Fibroblast of mammary gland (primary cell): ENCODE data around the gene EN1.

ENCODE experiments used
- DNase-seq: peaks from one replicate; pipeline ENCODE4 v3.0.0-alpha.2; 2010; ENCODE audit warnings: low read depth
- H3K4me3 ChIP-seq: 2 replicates; pipeline ENCODE4 v1.5.1; 2011; ENCODE audit warnings: low read depth, mild to moderate bottlenecking, low read length, moderate library complexity; ENCODE audit not compliant: control insufficient read depth
- TF ChIP-seq, protein P1 (sequence below): conservative IDR thresholded peaks from 2 replicates; pipeline ENCODE4 v1.5.1; 2011; ENCODE audit warnings: low read depth, low read length, inconsistent platforms; ENCODE audit not compliant: control insufficient read depth, insufficient read depth

Gene EN1

DNA sequence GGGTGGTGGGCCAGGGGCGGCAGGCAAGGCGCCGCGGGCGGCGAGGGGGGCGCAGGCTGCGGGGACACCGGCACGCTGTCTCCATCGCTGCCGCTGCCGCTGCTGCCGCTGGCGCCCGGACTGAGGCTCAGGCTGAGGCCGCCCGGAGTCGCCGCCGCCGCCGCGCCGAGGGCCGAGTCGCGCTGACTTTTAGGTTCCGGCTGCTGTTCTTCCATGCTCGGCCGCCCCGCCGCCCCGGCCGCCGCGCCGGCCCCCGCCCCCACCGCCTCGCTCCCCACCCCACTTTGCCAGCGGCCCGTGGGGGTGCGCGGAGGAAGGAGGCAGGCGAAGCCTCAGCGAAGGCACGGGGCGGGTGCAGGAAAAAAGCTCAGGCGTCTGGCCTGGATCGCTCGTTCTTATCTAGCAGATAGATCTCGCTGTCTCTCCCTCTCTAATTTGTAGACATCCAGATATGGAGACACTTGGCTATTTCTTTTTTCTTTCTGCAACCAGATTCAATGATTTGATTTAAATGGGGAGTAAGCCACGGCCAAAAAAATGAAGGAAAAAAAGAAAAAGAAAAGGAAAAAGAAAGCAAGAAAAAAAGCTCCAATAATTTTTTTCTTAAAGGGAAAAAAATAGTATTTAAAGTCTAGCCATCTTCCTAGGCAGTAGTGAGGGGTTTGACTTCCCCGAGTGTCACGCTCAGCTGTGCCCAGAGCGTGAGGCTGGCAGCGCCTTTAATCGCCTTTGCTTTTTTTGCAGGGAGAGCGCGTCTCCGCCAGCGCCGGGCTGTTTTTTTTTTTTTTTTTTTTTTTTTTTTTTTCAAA lies at the start of gene EN1:
TSS of gene EN1 (minus strand) at position 696 of the 809 bp plus-strand sequence. CDS start at position 215, 481 bp downstream.
- peak within 1 kb of the TSS; percentile 84 for H3K4me3 ChIP-seq
- DNase-seq: peak; percentile 53

DNA sequence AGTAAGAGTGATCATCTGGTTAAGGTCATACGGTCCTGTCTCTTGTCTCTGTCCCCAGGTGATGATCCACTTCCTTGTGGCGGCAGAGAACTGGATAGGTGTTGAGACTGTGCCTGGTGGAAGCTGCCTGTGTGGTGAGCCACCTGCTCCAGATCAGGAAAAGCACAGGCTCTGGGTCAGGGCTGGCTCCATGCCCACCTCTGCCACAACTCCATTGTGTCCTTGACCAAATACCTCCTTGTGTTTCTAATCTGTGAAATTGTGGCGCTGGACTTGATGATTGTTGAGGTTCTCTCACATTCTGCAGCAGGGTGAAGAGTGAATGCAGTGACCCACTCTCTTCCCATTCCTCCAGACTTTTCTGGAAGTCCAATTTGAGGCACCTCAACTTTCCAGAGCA lies 45.7 kb upstream of the EN1 start:
- no peak overlapping the region for H3K4me3 ChIP-seq
- TF ChIP-seq, protein P1, sequence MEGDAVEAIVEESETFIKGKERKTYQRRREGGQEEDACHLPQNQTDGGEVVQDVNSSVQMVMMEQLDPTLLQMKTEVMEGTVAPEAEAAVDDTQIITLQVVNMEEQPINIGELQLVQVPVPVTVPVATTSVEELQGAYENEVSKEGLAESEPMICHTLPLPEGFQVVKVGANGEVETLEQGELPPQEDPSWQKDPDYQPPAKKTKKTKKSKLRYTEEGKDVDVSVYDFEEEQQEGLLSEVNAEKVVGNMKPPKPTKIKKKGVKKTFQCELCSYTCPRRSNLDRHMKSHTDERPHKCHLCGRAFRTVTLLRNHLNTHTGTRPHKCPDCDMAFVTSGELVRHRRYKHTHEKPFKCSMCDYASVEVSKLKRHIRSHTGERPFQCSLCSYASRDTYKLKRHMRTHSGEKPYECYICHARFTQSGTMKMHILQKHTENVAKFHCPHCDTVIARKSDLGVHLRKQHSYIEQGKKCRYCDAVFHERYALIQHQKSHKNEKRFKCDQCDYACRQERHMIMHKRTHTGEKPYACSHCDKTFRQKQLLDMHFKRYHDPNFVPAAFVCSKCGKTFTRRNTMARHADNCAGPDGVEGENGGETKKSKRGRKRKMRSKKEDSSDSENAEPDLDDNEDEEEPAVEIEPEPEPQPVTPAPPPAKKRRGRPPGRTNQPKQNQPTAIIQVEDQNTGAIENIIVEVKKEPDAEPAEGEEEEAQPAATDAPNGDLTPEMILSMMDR: no peak
- no peak for DNase-seq

More for the DNA sequence above, at the start of gene EN1:
- TF ChIP-seq, protein P1: no peak

DNA sequence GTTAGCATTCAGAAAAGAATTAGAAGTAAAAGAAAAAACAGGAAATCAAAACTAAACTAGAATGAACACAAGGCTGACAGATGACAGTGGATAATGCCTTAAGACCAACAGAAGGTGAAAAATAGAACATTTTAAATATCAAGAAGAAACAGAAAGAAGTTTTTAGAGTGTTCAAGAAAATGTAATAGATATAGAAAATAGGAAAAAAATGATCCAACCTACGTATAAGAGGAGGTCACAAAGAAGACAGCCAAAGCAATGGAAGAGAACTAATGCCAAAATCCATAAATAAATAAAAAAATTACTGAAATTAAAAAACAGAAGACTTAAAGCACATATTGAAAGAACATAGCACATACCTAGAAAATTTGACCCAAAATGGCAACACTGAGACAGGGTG lies 42.5 kb upstream of the EN1 start:
- H3K4me3 ChIP-seq: no peak overlapping the region
- no peak for DNase-seq
- TF ChIP-seq, protein P1: no peak

DNA sequence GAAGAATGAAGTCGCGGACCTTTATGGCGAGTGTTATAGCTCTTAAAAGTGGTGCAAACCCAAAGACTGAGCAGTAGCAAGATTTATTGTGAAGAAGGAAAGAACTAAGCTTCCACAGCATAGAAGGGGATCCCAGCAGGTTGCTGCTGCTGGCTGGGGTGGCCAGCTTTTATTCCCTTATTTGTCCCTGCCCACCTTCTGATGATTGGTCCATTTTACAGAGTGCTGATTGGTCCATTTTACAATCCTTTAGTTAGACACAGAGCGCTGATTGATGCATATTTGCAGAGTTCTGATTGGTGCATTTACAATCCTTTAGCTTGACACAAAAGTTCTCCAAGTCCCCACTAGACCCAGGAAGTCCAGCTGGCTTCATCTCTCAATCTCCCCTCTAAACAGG lies 36.3 kb upstream of the EN1 start:
- TF ChIP-seq, protein P1: no peak
- H3K4me3 ChIP-seq: no peak overlapping the region
- DNase-seq: no peak

DNA sequence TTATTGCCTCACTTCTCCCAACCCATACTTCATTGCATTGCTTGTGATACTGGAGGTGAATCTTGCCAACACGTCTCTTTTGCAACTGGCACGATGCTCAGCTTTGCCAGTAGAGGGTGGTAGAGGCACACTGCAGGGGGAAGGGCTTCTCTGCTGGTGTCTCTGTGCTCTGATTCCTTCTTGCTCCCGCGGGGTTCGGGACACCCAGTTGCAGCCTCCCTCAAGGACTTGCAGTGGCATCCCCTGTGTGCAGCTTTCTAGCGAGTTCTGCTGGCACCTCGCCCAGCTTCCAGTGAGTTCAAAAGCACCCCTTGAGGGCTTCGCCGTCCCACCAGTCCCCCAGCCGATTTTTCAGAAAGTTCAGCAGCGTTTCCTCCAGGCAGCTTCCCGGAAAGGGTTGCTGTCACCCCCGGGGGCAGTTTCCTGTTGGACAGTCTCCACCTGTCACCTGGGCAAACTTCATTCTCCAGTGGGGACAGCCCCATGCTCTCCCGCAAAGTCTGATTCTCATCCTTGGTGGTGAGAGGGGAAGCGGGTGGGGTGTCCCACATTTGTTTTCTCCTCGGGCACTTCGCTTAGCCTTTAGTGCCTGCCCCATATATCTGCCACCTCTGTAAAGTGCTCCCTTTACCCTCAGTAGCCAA lies 35.4 kb upstream of the EN1 start:
- TF ChIP-seq, protein P1: peak; percentile 100
- DNase-seq: peak; percentile 71
- peak overlapping the region; percentile 15 for H3K4me3 ChIP-seq

DNA sequence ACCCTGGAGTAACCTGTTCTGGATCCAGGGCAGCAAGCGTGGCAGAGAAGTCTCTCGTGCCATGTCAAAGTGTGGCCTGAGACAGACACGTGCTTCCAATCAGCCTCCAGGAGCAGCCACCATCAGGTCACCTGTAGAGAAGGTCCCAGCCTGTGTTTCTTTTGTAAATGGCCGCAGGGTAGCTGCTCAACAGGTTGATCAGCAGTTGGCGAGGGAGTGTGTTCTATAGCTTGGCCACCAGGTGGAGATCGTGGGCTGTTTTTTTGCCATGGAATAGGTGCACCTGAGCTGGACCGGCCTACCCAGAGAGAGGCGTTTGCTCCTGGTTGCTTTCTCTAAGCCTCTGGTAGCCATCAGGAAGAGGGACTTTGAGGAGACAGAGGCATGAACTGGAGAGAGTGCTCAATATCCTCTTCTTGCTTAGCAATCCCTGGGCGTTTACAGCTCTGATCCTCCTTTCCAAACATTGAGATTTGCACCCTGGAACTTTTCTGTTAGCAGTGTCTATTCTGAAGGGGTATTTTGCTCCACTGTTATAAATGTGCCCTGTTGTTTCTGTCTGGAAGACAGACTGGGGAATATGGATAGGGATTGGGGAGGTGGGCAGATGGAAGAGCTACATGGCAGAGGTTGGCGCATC lies 34.2 kb upstream of the EN1 start:
- TF ChIP-seq, protein P1: peak; percentile 81
- H3K4me3 ChIP-seq: no peak overlapping the region
- DNase-seq: peak; percentile 37
